K562 (cell line): ENCODE results near the gene LECT2. TPM values are rescaled to one million over a fixed set of nuclear protein-coding genes. Genes with fewer than 3 reads are reported as not detected.

ENCODE experiments used
- ATAC-seq: fragments of 200-7000 bp; cut with Tn5 transposase; 3 replicates; pipeline ENCODE4 v1.9.1; 2020; ENCODE audit warnings: moderate library complexity
- BruUV-seq: library from RNA; stranded (reverse); fragments of 400-500 nt; replicated peaks from 2 replicates; lab custom pipeline; 2021; lab: Mats Ljungman, UMichigan
- CTCF ChIA-PET: fragments of 300-600 bp; formaldehyde crosslinking; extraction: SDS; loops from one replicate; lab custom pipeline; 2021; ENCODE audit warnings: low intra/inter-chr PET ratio; lab: Yijun Ruan, JAX
- POLR2A ChIA-PET: fragments of 300-600, 350-650 bp; sonication (Branson Sonifier 250); formaldehyde crosslinking; extraction: SDS; loops from one replicate; lab custom pipeline; 2021; ENCODE audit warnings: antibody characterized with exemption, inconsistent platforms; lab: Yijun Ruan, JAX
- DNase-seq, 4 experiments: peaks; one replicate each; pipeline versions ENCODE4 v3.0.0 to v3.0.0-alpha.2; 2011 to 2018; ENCODE audit warnings: low spot score in 3 of 4, mixed read lengths in 3 of 4; ENCODE audit errors: extremely low read depth in 1 of 4
- FAIRE-seq: peaks from 2 replicates; lab custom pipeline; 2011; peaks lifted over from hg19 to GRCh38; lab: Jason Lieb, UNC
- H2AFZ ChIP-seq: 2 replicates; pipeline ENCODE4 v1.6.0; 2011; ENCODE audit warnings: low read depth, low read length, control low read depth, inconsistent platforms
- H3K27ac ChIP-seq: fragments of 200-600 bp; 3 replicates; pipeline ENCODE4 v1.8.0; 2011; ENCODE audit warnings: low read depth, mild to moderate bottlenecking, control low read depth, inconsistent platforms, low read length, moderate library complexity, mixed read lengths; ENCODE audit errors: extremely low read depth
- H3K27me3 ChIP-seq, 2 experiments: fragments of 300-600 bp in 1 of 2; 2 replicates in 1 of 2; 3 replicates in 1 of 2; pipeline versions ENCODE4 v1.6.0 to v1.8.0; 2011; ENCODE audit warnings: inconsistent platforms in 2 of 2, low read length in 2 of 2, mild to moderate bottlenecking in 1 of 2, mixed read lengths in 1 of 2, moderate library complexity in 1 of 2; ENCODE audit not compliant: control insufficient read depth in 2 of 2, insufficient read depth in 2 of 2
- H3K36me3 ChIP-seq: fragments of 300-600 bp; 3 replicates; pipeline ENCODE4 v1.8.0; 2011; ENCODE audit warnings: mild to moderate bottlenecking, low read length, inconsistent platforms; ENCODE audit not compliant: control insufficient read depth, insufficient read depth
- H3K4me1 ChIP-seq, 2 experiments: fragments of 200-600 bp in 1 of 2; replicated peaks in 1 of 2; 2 replicates in 1 of 2; 3 replicates in 1 of 2; pipeline versions ENCODE4 v1.5.1 to v1.8.0; 2011; ENCODE audit warnings: inconsistent platforms in 2 of 2, low read length in 2 of 2, mild to moderate bottlenecking in 1 of 2, mixed read lengths in 1 of 2, moderate library complexity in 1 of 2; ENCODE audit not compliant: control insufficient read depth in 2 of 2, insufficient read depth in 2 of 2
- H3K4me2 ChIP-seq: 2 replicates; pipeline ENCODE4 v1.6.1; 2011; ENCODE audit warnings: low read length, control low read depth, inconsistent platforms, mixed read lengths; ENCODE audit not compliant: insufficient read depth
- H3K4me3 ChIP-seq: fragments of 200-600 bp; sonication (generic), shearing (Covaris generic); 2 replicates; pipeline ENCODE4 v1.5.1; 2016; ENCODE audit warnings: control low read depth, inconsistent platforms
- H3K79me2 ChIP-seq: fragments of 200-600 bp; 3 replicates; pipeline ENCODE4 v1.8.0; 2011; ENCODE audit warnings: low read length, inconsistent platforms; ENCODE audit not compliant: control insufficient read depth, insufficient read depth
- H3K9ac ChIP-seq, 2 experiments: 2 replicates each; pipeline versions ENCODE4 v1.6.0 to v1.6.1; 2011; ENCODE audit warnings: low read depth in 2 of 2, low read length in 2 of 2, control low read depth in 1 of 2, inconsistent platforms in 1 of 2, mild to moderate bottlenecking in 1 of 2, mixed read lengths in 1 of 2; ENCODE audit not compliant: insufficient read depth in 1 of 2
- H3K9me1 ChIP-seq: one replicate; pipeline ENCODE4 v1.6.0; 2011; ENCODE audit warnings: inconsistent platforms, mild to moderate bottlenecking, low read length, moderate library complexity; ENCODE audit not compliant: control insufficient read depth, insufficient read depth
- H3K9me3 ChIP-seq: replicated peaks from 2 replicates; pipeline ENCODE4 v1.5.1; 2011; ENCODE audit warnings: low read depth, low read length, inconsistent platforms; ENCODE audit not compliant: control insufficient read depth, insufficient read depth
- H4K20me1 ChIP-seq: replicated peaks from 2 replicates; pipeline ENCODE4 v1.6.1; 2011; ENCODE audit warnings: low read length, inconsistent platforms, mixed read lengths; ENCODE audit not compliant: control insufficient read depth, insufficient read depth
- ATF4 ChIP-seq: fragments of 450-650 bp; formaldehyde crosslinking; IDR thresholded peaks from 2 replicates; pipeline ENCODE4 v1.4.0; 2022; ENCODE audit warnings: mild to moderate bottlenecking, moderate library complexity
- CSDE1 ChIP-seq, 2 experiments: fragments of 450-650 bp; IDR thresholded peaks; 2 replicates each; pipeline ENCODE4 v1.6.1; 2016; ENCODE audit warnings: mild to moderate bottlenecking in 1 of 2
- DEAF1 ChIP-seq: fragments of 450-650 bp; formaldehyde crosslinking; IDR thresholded peaks from 2 replicates; pipeline ENCODE4 v1.4.0; 2020; ENCODE audit warnings: mild to moderate bottlenecking, moderate library complexity
- FOXP1 ChIP-seq: sonication (generic); formaldehyde crosslinking; IDR thresholded peaks from 2 replicates; pipeline ENCODE4 v1.8.0; 2022; ENCODE audit warnings: mild to moderate bottlenecking, missing genetic modification reagents
- HNRNPLL ChIP-seq: fragments of 200-400 bp; formaldehyde crosslinking; IDR thresholded peaks from 2 replicates; pipeline ENCODE4 v1.6.1; 2017; ENCODE audit warnings: low read length, low read depth, mild to moderate bottlenecking; ENCODE audit not compliant: poor library complexity, severe bottlenecking
- NR0B1 ChIP-seq: fragments of 450-650 bp; IDR thresholded peaks from one replicate; pipeline ENCODE4 v1.6.1; 2018; ENCODE audit warnings: mild to moderate bottlenecking, moderate library complexity; ENCODE audit not compliant: partially characterized antibody
- NUFIP1 ChIP-seq: fragments of 450-650 bp; IDR thresholded peaks from 2 replicates; pipeline ENCODE4 v1.6.1; 2018; ENCODE audit not compliant: partially characterized antibody
- XRCC4 ChIP-seq: IDR thresholded peaks from one replicate; pipeline ENCODE4 v1.6.1; 2011; ENCODE audit not compliant: insufficient read depth, insufficient read length; ENCODE audit errors: extremely low read depth
- ZBTB8A ChIP-seq: fragments of 450-650 bp; IDR thresholded peaks from 2 replicates; pipeline ENCODE4 v1.6.1; 2018; ENCODE audit warnings: mild to moderate bottlenecking, moderate library complexity; ENCODE audit not compliant: partially characterized antibody
- ZNF140 ChIP-seq: fragments of 250-450 bp; sonication (Bioruptor Pico); IDR thresholded peaks from 2 replicates; pipeline ENCODE4 v1.8.0; 2021; ENCODE audit warnings: moderate library complexity, mild to moderate bottlenecking, inconsistent platforms
- ZNF146 ChIP-seq: IDR thresholded peaks from one replicate; pipeline ENCODE4 v1.6.1; 2018; ENCODE audit warnings: missing compliant biosample characterization; ENCODE audit not compliant: unreplicated experiment
- WGBS: fragments of 100-300 bp; shearing (Covaris generic); methylation state at CpG from one replicate; pipeline ENCODE4 v1.1.6; 2016; ENCODE audit warnings: low coverage, mixed read lengths; ENCODE audit not compliant: insufficient coverage; ENCODE audit errors: missing lambda C conversion rate; 5-methylcytosine and 5-hydroxymethylcytosine counted together
- in situ Hi-C: fragments of 300-500 bp; cut with MboI; formaldehyde crosslinking; loops from 4 replicates; pipeline ENCODE4 v1.15.0; 2018; ENCODE audit warnings: inconsistent platforms, mixed read lengths
- intact Hi-C: fragments of 100-400 bp; cut with micrococcal nuclease; formaldehyde crosslinking; loops from 2 replicates; pipeline ENCODE4 v1.14.2; 2022
- polyA plus RNA-seq, 8 experiments: library from polyadenylated mRNA; depleted of rRNA in 4 of 8; stranded (reverse) in 5 of 8; unstranded in 3 of 8; fragments of >200 nt; fragmentation: Nextera tagmentation in 2 of 8; fragmentation: Illumina TruSeq in 1 of 8; extraction: Ambion mirVana in 2 of 8; extraction: Trizol in 1 of 8; gene quantifications; 2 replicates each; pipeline versions ENCODE4 v1.2.1 to v1.2.3, GENCODE V29; 2011 to 2014; ENCODE audit warnings: inconsistent platforms in 1 of 8, missing spikeins in 1 of 8
- total RNA-seq, 7 experiments: library from RNA; depleted of rRNA in 6 of 7; stranded (reverse); fragments of >200 nt in 6 of 7; fragmentation: Illumina TruSeq in 2 of 7; extraction: Trizol in 2 of 7; gene quantifications; 2 replicates each; pipeline versions ENCODE4 v1.2.1 to v1.2.3, GENCODE V29; 2011 to 2021; ENCODE audit warnings: low replicate concordance in 1 of 7

Gene LECT2
- total and polyA plus RNA-seq, 9 of the 15 experiments (the other 6 are each of a cell fraction or from before 2014, with no cell fraction given) = not detected

- Histone ChIP-seq H3K79me2 (no peaks in the 10 kb centered on the region), H3K27ac (no peak overlapping the region), H3K9me3 (no peaks in the 10 kb centered on the region), H3K36me3 (no peaks in the 10 kb centered on the region), H3K9me1 (no peaks in the 10 kb centered on the region), H3K4me1 (peaks cover 0 to 4% of the 10 kb centered on the region in 2 experiments; a peak in 2 of 5 replicates), H3K4me2 (no peak overlapping the region), H4K20me1 (no peaks in the 10 kb centered on the region), H3K27me3 (peaks cover 0 to 9% of the 10 kb centered on the region in 2 experiments; a peak in 3 of 5 replicates), H3K9ac (no peak overlapping the region), H3K4me3 (no peak overlapping the region), H2AFZ (no peak overlapping the region)
- no peak for FAIRE-seq
- ChIA-PET POLR2A (interaction anchor here (1.6 kb wide), 1 partner anchor 8 kb away, joined by 4 read pairs; no protein-coding TSS in a partner anchor), CTCF (interaction anchor here (0.7 kb wide), 1 partner anchor 80 kb away, joined by 5 read pairs; no protein-coding TSS in a partner anchor)
- in situ Hi-C loops (no loop called here), intact Hi-C loops (loop anchor here (10.0 kb wide), 1 partner anchor 196 kb away; no protein-coding TSS in a partner anchor)
- TF ChIP-seq ZBTB8A (no peak), ZNF146 (CRISPR knock-in tag) (no peak), NUFIP1 (no peak), FOXP1 (CRISPR knock-in tag) (no peak), ATF4 (CRISPR knock-in tag) (no peak), DEAF1 (CRISPR knock-in tag) (no peak), HNRNPLL (no peak), ZNF140 (CRISPR knock-in tag) (no peak), XRCC4 (no peak), NR0B1 (no peak), CSDE1 (IDR thresholded peaks at IDR 0.05) (no peak)
- BruUV-seq = no TSS peak
- DNase-seq = no peak
- WGBS = 10% methylated on average over 2 of the region's 2 CpGs
- no peak for ATAC-seq
Observed at GRCh38 chr5:135978993-135979392, 24.2 kb upstream of the LECT2 start.
